Endothelial cell of umbilical vein (primary cell): ENCODE measurements around the gene IL10RB. TPM values are rescaled to one million over a fixed set of nuclear protein-coding genes. Genes with fewer than 3 reads are reported as not detected.

Experiments
- BruUV-seq: library from RNA; stranded (reverse); fragments of 400-500 nt; replicated peaks from 2 replicates; lab custom pipeline; 2021; lab: Mats Ljungman, UMichigan
- CTCF ChIA-PET: fragments of 300-600, 350-600 bp; sonication (Branson Sonifier 250); formaldehyde crosslinking; loops from one replicate; lab custom pipeline; 2021; ENCODE audit warnings: antibody characterized with exemption, inconsistent platforms; lab: Charles Lee
- POLR2A ChIA-PET: fragments of 300-600, 350-600 bp; sonication (Branson Sonifier 250); formaldehyde crosslinking; loops from one replicate; lab custom pipeline; 2021; ENCODE audit warnings: antibody characterized with exemption, inconsistent platforms; lab: Charles Lee
- DNase-seq: peaks from one replicate; pipeline ENCODE4 v3.0.0-alpha.2; 2011; ENCODE audit warnings: low read depth, low spot score
- FAIRE-seq: peaks from 2 replicates; lab custom pipeline; 2011; peaks lifted over from hg19 to GRCh38; lab: Jason Lieb, UNC
- H2AFZ ChIP-seq: 2 replicates; pipeline ENCODE4 v1.6.0; 2012; ENCODE audit warnings: low read depth, low read length, control low read depth, inconsistent platforms
- H3K27ac ChIP-seq: 2 replicates; pipeline ENCODE4 v1.5.1; 2011; ENCODE audit warnings: low read depth, mild to moderate bottlenecking, control low read depth, low read length, moderate library complexity; ENCODE audit not compliant: insufficient read depth
- H3K27me3 ChIP-seq, 2 experiments: 2 replicates each; pipeline versions ENCODE4 v1.6.0 to v1.6.1; 2011; ENCODE audit warnings: low read length in 2 of 2, mixed read lengths in 1 of 2; ENCODE audit not compliant: control insufficient read depth in 2 of 2, insufficient read depth in 2 of 2
- H3K36me3 ChIP-seq, 2 experiments: 2 replicates in 1 of 2; 3 replicates in 1 of 2; pipeline ENCODE4 v1.5.1; 2011; ENCODE audit warnings: low read length in 2 of 2, mild to moderate bottlenecking in 1 of 2, moderate library complexity in 1 of 2; ENCODE audit not compliant: control insufficient read depth in 2 of 2, insufficient read depth in 2 of 2; ENCODE audit errors: extremely low read depth in 1 of 2
- H3K4me1 ChIP-seq: 3 replicates; pipeline ENCODE4 v1.5.1; 2011; ENCODE audit warnings: mild to moderate bottlenecking, low read length; ENCODE audit not compliant: control insufficient read depth, insufficient read depth; ENCODE audit errors: extremely low read depth
- H3K4me2 ChIP-seq: 2 replicates; pipeline ENCODE4 v1.6.1; 2011; ENCODE audit warnings: low read length, control low read depth, mixed read lengths; ENCODE audit not compliant: insufficient read depth
- H3K4me3 ChIP-seq, 3 experiments: fragments of 200-600 bp in 1 of 3; sonication (generic), shearing (Covaris generic) in 1 of 3; replicated peaks in 1 of 3; 2 replicates each; pipeline ENCODE4 v1.5.1; 2011 to 2016; ENCODE audit warnings: control low read depth in 3 of 3, low read length in 3 of 3, mild to moderate bottlenecking in 2 of 3, inconsistent platforms in 1 of 3, low read depth in 1 of 3, moderate library complexity in 1 of 3; ENCODE audit not compliant: insufficient read depth in 1 of 3
- H3K79me2 ChIP-seq: 2 replicates; pipeline ENCODE4 v1.6.0; 2012; ENCODE audit warnings: low read length, inconsistent platforms; ENCODE audit not compliant: control insufficient read depth, insufficient read depth
- H3K9ac ChIP-seq: replicated peaks from 2 replicates; pipeline ENCODE3; 2011; ENCODE audit warnings: low read length, control low read depth; ENCODE audit not compliant: insufficient read depth; ENCODE audit errors: extremely low read depth
- H3K9me1 ChIP-seq: replicated peaks from 3 replicates; pipeline ENCODE4 v1.6.0; 2011; ENCODE audit warnings: mild to moderate bottlenecking, low read length; ENCODE audit not compliant: control insufficient read depth, insufficient read depth; ENCODE audit errors: extremely low read depth
- H3K9me3 ChIP-seq: replicated peaks from 2 replicates; pipeline ENCODE4 v1.5.1; 2012; ENCODE audit warnings: low read length, inconsistent platforms; ENCODE audit not compliant: control insufficient read depth, insufficient read depth
- H4K20me1 ChIP-seq: replicated peaks from 2 replicates; pipeline ENCODE3; 2011; ENCODE audit warnings: mild to moderate bottlenecking, low read length; ENCODE audit not compliant: control insufficient read depth, insufficient read depth; ENCODE audit errors: extremely low read depth
- EZH2 ChIP-seq: IDR thresholded peaks from 2 replicates; pipeline ENCODE4 v1.6.1; 2012; ENCODE audit warnings: borderline replicate concordance, low read depth, mild to moderate bottlenecking, moderate library complexity, low read length, inconsistent platforms; ENCODE audit not compliant: severe bottlenecking
- FOS ChIP-seq: IDR thresholded peaks from 2 replicates; pipeline ENCODE4 v1.6.1; 2011; ENCODE audit warnings: mild to moderate bottlenecking, low read length, moderate library complexity, borderline replicate concordance; ENCODE audit not compliant: insufficient read depth
- GATA2 ChIP-seq: IDR thresholded peaks from 2 replicates; pipeline ENCODE4 v1.7.0; 2011; ENCODE audit warnings: low read depth, mild to moderate bottlenecking, moderate library complexity, mixed read lengths, low read length; ENCODE audit not compliant: insufficient read length, insufficient read depth
- JUN ChIP-seq: IDR thresholded peaks from 2 replicates; pipeline ENCODE4 v1.6.1; 2011; ENCODE audit warnings: borderline replicate concordance, low read depth; ENCODE audit not compliant: insufficient read length, insufficient read depth
- MAX ChIP-seq: IDR thresholded peaks from 2 replicates; pipeline ENCODE4 v1.6.1; 2011; ENCODE audit not compliant: insufficient read depth, insufficient read length
- MYC ChIP-seq: IDR thresholded peaks from one replicate; pipeline ENCODE4 v1.6.1; 2011; ENCODE audit warnings: mild to moderate bottlenecking, low read depth, low read length
- POLR2A ChIP-seq: IDR thresholded peaks from 2 replicates; pipeline ENCODE4 v1.6.1; 2012; ENCODE audit warnings: low read depth, mild to moderate bottlenecking, control low read depth, low read length
- POLR2AphosphoS5 ChIP-seq: IDR thresholded peaks from 2 replicates; pipeline ENCODE4 v1.6.1; 2012; ENCODE audit warnings: low read depth, mild to moderate bottlenecking, control low read depth, low read length, moderate library complexity; ENCODE audit not compliant: insufficient read depth
- dilution Hi-C: fragments of 300-500 bp; cut with MboI; formaldehyde crosslinking; loops from one replicate; pipeline ENCODE4 v1.15.0; 2019; ENCODE audit warnings: low sequenced_read_pairs; ENCODE audit not compliant: extremely low pct_ligation_motif_present
- intact Hi-C: fragments of 100-400 bp; cut with micrococcal nuclease; formaldehyde crosslinking; loops from one replicate; pipeline ENCODE4 v1.10.0; 2022
- polyA plus RNA-seq, 4 experiments: library from polyadenylated mRNA; depleted of rRNA in 3 of 4; stranded (reverse) in 3 of 4; unstranded in 1 of 4; fragments of >200 nt; gene quantifications; 2 replicates each; pipeline versions ENCODE4 v1.2.1 to v1.2.3, GENCODE V29; 2011 to 2012; ENCODE audit warnings: missing spikeins in 1 of 4
- total RNA-seq: library from RNA; stranded (reverse); gene quantifications from 2 replicates; pipeline ENCODE4 v1.2.3, GENCODE V29; 2021
- TF ChIP-seq, protein P1 (sequence below), 2 donors: IDR thresholded peaks; 1 replicate in 1 of 2; 2 replicates in 1 of 2; pipeline ENCODE4 v1.5.1; 2011; ENCODE audit warnings: low read length in 2 of 2, mild to moderate bottlenecking in 2 of 2, moderate library complexity in 2 of 2, control low read depth in 1 of 2, inconsistent platforms in 1 of 2, low read depth in 1 of 2; ENCODE audit not compliant: insufficient read depth in 1 of 2; ENCODE audit errors: extremely low read depth in 1 of 2

The IL10RB gene
- total and polyA plus RNA-seq, 2 donors (not counting 3 experiments of a cell fraction or from before 2014, with no cell fraction given), result 21.9 to 31.4 TPM

DNA sequence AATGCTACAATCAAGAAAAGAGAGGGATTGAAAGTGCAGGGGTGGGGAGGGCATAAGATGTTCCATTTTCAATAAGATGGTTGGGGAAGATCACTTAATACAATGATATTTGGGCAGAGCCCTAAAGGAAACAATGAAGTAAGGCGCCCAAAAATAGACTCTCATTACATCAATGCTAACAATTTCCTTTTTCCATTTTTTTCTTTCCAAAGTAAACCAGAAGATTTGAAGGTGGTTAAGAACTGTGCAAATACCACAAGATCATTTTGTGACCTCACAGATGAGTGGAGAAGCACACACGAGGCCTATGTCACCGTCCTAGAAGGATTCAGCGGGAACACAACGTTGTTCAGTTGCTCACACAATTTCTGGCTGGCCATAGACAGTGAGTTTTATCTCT is 19.7 kb upstream of the IL10RB start:
- TF ChIP-seq MYC, result no peak
- no peak for TF ChIP-seq GATA2
- no peak for TF ChIP-seq MAX
- no peak for TF ChIP-seq JUN
- TF ChIP-seq POLR2AphosphoS5, result no peak
- TF ChIP-seq EZH2, result no peak
- TF ChIP-seq, protein P1, sequence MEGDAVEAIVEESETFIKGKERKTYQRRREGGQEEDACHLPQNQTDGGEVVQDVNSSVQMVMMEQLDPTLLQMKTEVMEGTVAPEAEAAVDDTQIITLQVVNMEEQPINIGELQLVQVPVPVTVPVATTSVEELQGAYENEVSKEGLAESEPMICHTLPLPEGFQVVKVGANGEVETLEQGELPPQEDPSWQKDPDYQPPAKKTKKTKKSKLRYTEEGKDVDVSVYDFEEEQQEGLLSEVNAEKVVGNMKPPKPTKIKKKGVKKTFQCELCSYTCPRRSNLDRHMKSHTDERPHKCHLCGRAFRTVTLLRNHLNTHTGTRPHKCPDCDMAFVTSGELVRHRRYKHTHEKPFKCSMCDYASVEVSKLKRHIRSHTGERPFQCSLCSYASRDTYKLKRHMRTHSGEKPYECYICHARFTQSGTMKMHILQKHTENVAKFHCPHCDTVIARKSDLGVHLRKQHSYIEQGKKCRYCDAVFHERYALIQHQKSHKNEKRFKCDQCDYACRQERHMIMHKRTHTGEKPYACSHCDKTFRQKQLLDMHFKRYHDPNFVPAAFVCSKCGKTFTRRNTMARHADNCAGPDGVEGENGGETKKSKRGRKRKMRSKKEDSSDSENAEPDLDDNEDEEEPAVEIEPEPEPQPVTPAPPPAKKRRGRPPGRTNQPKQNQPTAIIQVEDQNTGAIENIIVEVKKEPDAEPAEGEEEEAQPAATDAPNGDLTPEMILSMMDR (IDR thresholded peaks at IDR 0.05; ENCODE audit: extremely low read depth in 1 of 2, insufficient read depth in 1 of 2, low read depth in 1 of 2, low read length in 2 of 2), result no peak
- no peak for TF ChIP-seq POLR2A
- no peak for TF ChIP-seq FOS
- H3K9ac ChIP-seq, result no peak overlapping the region
- H2AFZ ChIP-seq, result no peak overlapping the region
- CTCF ChIA-PET, result interaction anchor here (1.1 kb wide), 1 partner anchor 47 kb away, joined by 3 read pairs; no protein-coding TSS in a partner anchor
- no peak overlapping the region for H3K4me3 ChIP-seq
- H4K20me1 ChIP-seq, result no peaks in the 10 kb centered on the region
- no peaks in the 10 kb centered on the region for H3K27me3 ChIP-seq
- H3K4me1 ChIP-seq, result peaks cover 4% of the 10 kb centered on the region
- DNase-seq, result no peak
- H3K27ac ChIP-seq, result no peak overlapping the region
- H3K4me2 ChIP-seq, result no peak overlapping the region
- H3K36me3 ChIP-seq, result peaks cover 23 to 29% of the 10 kb centered on the region in 2 experiments
- no TSS peak for BruUV-seq
- intact Hi-C loops, result no loop called here
- dilution Hi-C loops, result no loop called here
- no peaks in the 10 kb centered on the region for H3K79me2 ChIP-seq
- H3K9me1 ChIP-seq, result no peaks in the 10 kb centered on the region
- no peaks in the 10 kb centered on the region for H3K9me3 ChIP-seq
- no peak for FAIRE-seq
- POLR2A ChIA-PET, result no interaction called here
